GM21381 (cell line): ENCODE measurements around the gene SLC6A1.

ENCODE experiments used
- ATAC-seq: cut with Tn5 transposase; IDR thresholded peaks from one replicate; pipeline ENCODE4 v1.9.1; 2021; ENCODE audit warnings: mild to moderate bottlenecking, moderate library complexity; ENCODE audit not compliant: unreplicated experiment

The SLC6A1 gene

DNA sequence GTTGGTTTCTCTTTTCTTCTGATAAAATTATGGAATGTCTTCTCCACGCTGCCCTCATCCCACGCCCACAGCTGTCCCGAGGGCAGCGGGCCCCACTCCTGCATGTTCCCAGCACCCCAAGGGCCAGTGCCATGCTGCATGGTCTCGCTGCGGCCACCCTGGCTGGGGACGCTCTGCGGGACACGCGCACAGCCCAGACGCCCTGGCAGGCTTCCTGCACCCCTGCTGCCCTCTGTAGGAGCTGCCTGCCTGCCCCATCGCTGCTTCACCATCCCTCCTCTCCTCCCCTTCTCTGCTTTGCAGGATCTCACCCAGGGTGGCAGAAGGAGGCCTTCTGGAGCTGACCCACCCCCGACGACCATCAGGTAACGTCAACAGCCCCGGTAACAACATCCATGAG, 22.8 kb downstream of the SLC6A1 start:
- no peak for ATAC-seq

DNA sequence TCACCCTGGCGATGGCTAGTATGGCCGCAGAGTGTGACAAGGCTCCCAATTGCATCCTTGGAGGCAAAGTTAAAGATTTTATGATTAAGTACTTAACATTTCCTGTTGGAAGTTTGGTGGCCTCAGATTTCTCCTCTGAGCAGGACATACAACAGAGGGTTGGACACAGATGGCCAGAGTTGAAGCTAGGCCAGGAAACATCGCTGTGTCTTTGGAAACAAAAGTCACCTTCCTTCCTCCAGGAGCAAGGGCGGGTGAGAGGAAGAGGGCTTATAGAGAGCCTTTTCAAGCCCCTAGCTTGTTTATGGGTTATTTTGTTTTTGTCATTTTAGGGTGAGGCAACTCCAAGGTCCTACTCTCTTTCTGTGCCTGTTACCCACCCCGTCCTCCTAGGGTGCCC, 24.2 kb downstream of the SLC6A1 start:
- ATAC-seq: no peak

DNA sequence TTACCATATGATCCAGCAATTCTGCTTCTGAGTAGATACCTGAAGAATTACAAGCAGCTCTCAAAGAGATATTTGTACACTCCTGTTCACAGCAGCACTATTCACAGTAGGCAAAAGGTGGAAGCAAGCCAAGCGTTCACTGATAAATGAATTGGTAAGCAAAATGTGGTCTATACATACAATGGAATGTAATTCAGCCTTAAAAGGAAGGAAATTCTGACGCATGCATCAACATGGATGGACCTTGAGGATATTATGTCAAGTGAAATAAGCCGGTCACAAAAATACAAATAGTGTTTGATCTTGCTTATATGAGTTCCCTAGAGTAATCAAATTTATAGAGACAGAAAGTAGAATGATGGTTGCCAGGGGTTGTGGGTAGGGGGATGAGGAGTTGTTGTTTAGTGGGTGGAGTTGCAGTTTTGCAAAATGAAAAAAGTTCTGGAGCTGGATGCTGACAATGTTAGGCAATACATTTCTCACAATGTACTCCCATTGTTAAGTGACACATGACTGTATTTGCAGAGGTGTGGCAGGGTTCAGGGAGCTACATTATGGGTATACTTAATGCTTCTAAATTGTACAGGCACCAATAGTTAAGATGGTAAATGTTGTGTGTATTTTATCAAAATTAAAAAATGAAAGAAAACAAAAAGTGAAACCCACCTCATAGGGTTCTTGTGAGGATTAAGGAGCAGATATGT, 26.7 kb downstream of the SLC6A1 start:
- ATAC-seq: no peak

GRCh38 chr3:11020764-11021163, 28.2 kb downstream of the SLC6A1 start:
- ATAC-seq: no peak

DNA sequence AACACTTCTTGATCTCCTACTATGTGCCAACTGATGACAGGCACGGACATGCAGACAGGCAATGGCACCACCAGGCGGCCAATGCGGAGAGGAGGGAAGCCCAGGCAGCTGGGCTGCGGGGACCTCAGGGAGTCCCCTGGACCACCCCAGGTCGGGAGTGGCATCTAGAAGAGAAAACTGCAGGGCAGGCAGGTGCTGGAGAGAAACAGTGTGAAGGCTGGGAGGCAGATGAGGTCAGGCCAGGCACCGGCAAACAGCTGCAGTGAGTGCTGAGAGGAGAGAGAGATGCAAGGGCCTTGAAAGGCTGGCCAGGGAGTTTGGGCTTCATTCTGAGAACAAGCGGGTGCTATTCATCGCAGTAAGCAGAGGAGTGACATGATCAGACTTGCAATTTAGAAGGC, 29.1 kb downstream of the SLC6A1 start:
- no peak for ATAC-seq

DNA sequence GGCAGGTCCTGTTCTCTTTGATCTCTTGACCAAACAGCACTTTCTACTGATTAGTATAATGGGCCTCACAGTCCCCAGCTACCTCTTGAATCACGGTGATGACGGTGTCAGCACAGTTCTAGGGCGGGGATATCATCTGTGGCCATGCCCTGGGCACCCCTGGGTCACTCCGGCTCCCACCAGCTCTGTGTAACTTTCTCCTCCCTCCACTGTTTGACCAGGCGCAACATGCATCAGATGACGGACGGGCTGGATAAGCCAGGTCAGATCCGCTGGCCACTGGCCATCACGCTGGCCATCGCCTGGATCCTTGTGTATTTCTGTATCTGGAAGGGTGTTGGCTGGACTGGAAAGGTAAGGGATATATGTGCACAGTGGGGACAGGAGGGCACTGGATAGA, 29.6 kb downstream of the SLC6A1 start:
- no peak for ATAC-seq

GRCh38 chr3:11024181-11024580, 31.6 kb downstream of the SLC6A1 start:
- ATAC-seq: no peak

- ATAC-seq: no peak
Observed at GRCh38 chr3:11029948-11030347, 37.4 kb downstream of the SLC6A1 start.

GRCh38 chr3:11033871-11034270, 41.3 kb downstream of the SLC6A1 start:
- ATAC-seq: no peak

GRCh38 chr3:11034309-11034985, 41.9 kb downstream of the SLC6A1 start:
- ATAC-seq: no peak

- ATAC-seq: no peak
Observed at GRCh38 chr3:11035757-11036505, 43.4 kb downstream of the SLC6A1 start.

- no peak for ATAC-seq
Observed at GRCh38 chr3:11037241-11037873, 44.8 kb downstream of the SLC6A1 start.

DNA sequence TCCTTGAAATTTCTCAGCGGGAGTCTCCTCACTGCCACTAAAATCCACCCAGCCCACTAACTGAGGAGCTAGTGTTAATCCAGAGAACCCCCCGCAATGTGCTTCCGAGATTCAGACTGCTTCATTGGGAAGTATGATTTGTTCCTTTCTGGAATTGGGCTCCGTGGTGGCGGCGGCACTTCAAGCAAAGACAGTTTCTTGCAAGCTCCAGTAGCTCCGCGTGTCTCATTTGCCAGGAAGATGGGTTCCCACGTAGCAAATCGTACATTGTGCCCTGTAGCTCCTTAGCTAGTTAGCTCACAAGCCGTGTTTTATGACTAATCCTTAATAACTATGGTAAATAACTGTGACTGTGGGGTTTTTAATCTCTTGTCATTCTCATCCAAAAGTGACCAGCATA, 45.4 kb downstream of the SLC6A1 start:
- ATAC-seq: no peak

GRCh38 chr3:11045536-11045935, 53.0 kb downstream of the SLC6A1 start:
- no peak for ATAC-seq

- no peak for ATAC-seq
Observed at GRCh38 chr3:11047500-11047899, 55.0 kb downstream of the SLC6A1 start.

GRCh38 chr3:11050666-11051323, 58.2 kb downstream of the SLC6A1 start:
- ATAC-seq: no peak

DNA sequence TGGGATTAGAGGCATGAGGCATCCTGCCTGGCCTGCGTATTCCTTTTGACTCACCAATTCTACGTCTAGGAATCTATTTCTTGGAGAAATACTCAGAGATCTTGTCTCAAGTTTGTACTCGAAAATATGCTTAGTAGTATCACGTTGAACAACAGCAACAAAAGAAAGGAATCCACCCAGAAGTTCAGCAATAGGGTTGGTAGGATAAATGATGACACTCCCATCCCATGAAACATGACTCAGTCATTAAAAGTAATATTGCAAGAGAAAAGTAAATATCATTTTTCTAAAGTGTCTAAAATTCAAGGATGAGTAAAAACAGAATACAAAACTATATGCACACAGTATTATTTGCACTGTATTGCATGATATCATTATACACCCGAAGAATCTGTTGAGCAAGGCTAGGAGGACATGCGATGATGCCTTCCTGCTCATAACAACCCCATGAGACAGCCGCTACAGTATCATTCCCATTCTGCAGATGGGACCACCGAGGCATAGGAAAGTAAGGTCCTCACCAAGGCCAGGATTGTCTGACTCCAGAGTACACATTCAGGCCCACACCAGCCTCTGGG, 61.5 kb downstream of the SLC6A1 start:
- no peak for ATAC-seq

GRCh38 chr3:11054739-11055438, 62.3 kb downstream of the SLC6A1 start:
- no peak for ATAC-seq

- ATAC-seq: no peak
Observed at GRCh38 chr3:11055496-11055895, 62.9 kb downstream of the SLC6A1 start.

DNA sequence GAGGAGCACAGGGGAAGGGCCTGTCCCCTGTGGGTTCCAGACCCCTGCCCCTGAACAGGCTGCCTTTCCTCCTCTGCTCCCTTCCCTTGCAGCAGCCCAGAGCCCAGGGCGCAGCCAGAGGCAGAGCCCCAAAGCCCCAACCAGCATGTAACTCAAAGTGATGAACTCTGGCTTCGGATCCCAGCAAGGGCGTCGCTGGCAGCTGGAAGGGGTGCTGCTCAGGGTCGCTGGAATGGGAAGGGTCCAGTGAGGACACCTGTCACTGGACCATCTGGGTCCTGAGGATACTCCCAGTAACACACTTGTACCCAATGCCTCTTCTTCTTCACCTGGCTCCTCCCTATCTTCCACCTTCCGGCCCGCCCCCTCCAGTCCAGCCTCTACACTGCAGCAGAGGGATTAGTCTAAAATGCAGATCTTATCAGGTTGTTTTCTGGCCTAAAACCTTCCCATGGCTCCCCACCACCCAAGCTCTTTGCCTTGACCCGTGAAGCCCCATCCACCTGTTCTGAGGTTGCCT, 64.0 kb downstream of the SLC6A1 start:
- ATAC-seq: no peak
